HG03469 (cell line): ENCODE data around the gene TGFBR3L.

ENCODE experiments used
- ATAC-seq: cut with Tn5 transposase; IDR thresholded peaks from one replicate; pipeline ENCODE4 v1.9.1; 2021; ENCODE audit warnings: mild to moderate bottlenecking, moderate library complexity, moderate number of reproducible peaks; ENCODE audit not compliant: unreplicated experiment

The TGFBR3L gene

DNA sequence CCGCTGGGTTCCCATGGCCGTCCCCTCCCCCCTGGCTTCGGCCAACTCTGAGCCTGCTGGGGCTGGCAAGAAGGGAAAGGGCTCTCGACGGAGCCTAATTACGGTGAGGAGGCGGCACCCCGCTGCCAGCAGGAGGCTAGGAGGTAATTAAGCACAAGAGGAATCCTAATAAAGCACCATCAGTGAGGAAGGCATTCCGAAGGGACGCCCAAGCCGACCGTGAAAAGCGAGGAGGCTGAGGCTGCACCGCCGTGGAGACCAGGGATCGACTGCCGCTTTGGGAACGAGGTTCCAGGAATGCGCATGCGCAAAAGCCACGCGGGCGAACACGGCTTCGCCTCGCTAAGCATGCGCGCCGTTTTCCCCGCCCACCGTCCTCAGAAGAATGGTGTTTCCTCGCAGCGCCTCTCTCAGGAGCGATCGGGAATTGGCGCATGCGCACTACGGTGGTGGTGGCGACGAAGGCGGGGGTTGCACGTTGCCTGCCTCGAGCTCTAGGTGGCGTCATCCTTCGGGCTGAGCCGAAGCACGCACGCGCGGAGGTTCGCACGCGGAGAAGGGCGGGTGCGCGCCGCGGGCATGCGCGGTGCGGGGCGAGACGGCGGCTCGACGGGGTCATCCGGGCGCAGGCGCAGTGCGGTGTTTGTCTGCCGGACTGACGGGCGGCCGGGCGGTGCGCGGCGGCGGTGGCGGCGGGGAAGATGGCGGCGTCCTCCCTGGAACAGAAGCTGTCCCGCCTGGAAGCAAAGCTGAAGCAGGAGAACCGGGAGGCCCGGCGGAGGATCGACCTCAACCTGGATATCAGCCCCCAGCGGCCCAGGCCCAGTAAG is 11.2 kb upstream of the TGFBR3L start, which contains the start of gene MAP2K7:
Gene MAP2K7 (plus strand): TSS at position 634 of the 830 bp plus-strand sequence. CDS start 68 bp downstream, at position 702.
- ATAC-seq, result peak; percentile 76

GRCh38 chr19:7904074-7905020 is 10.3 kb upstream of the TGFBR3L start:
- peak; percentile 9 for ATAC-seq

DNA sequence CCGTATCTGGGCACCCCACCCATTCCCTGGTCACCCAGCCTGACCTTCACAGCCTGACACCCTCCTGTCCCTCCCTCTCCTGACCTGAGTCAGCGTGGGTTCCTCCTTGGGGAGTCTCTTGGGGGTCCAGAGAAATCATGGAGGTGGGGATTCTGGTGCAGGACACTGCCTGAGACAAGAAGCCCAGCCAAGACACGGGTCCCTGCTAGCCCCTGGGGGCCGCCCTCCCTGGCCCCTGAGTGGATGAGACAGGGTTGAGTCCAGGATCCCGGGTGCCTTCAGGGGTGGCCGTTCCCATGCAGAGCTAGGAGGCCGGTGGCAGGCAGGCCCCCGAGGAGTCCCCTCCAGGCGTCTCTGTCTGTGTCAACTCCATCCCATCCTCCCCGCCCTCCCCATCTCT is 9.4 kb upstream of the TGFBR3L start:
- no peak for ATAC-seq

- ATAC-seq, result no peak
These were observed 8.8 kb upstream of the TGFBR3L start for GRCh38 chr19:7905859-7906258.

GRCh38 chr19:7907122-7907521 is 7.5 kb upstream of the TGFBR3L start:
- no peak for ATAC-seq

GRCh38 chr19:7907544-7907943 is 7.1 kb upstream of the TGFBR3L start:
- ATAC-seq, result no peak

- ATAC-seq, result no peak
These were observed 6.4 kb upstream of the TGFBR3L start for GRCh38 chr19:7908078-7908699.

DNA sequence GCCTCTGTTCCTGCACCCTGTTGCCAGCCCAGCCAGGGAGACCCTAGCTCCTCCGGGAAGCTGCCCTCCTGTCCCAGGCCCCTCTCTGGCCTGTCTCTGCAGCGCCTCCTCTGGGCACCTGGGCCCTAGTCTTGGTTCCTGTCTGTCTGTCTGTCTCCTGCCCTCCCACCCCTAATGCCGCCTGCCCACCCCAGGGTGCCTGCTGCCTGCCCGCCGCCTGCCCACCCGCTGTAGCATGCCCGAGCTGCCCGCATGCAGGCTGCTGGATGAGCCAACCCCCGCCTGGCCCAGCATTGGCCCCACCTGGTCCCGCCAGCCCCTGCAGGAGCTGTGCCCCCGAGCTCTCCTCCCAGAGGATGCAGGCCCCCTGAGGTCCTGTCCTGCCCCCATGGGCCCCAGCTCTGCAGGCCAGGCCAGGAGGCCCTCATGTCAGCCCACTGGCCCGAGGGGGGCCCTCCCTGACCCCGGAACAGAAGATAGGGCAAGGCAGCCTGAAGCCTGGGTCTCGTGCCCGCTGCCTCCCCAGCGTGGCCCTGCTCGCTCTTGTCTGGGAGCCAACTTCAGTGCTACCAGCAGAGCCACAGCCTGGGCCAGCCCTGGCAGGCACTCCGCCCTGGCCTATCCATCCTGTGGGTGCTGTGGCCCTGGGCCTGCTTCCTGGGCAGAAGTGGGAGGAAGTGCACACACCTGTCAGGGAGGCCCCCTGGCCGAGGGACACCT is 5.7 kb upstream of the TGFBR3L start:
- ATAC-seq, result no peak

DNA sequence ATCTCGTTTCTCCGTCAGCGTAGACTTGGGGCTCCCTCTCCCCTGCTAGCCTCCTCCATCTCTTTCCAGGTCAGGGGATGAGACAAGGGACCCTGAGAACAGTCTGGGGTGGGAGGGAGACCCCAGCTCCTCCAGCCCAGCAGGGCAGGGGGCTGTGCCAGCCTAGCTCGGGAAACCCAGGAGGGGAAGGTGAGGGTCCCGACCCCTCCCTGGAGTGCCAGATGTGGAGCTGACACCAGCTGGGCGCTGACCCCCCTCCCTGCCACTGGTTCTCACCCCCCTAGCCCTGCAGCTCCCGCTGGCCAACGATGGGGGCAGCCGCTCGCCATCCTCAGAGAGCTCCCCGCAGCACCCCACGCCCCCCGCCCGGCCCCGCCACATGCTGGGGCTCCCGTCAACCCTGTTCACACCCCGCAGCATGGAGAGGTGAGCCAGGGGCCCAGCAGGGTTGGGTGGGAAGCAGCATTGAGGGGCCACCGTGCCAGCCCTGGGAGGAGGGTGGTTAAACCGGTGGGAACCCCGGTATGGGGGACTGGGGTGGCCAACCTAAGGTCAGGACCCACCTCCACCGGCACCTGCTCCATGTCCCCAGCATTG is 5.1 kb upstream of the TGFBR3L start:
- ATAC-seq, result no peak

- no peak for ATAC-seq
These were observed 4.1 kb upstream of the TGFBR3L start for GRCh38 chr19:7910321-7911161.

DNA sequence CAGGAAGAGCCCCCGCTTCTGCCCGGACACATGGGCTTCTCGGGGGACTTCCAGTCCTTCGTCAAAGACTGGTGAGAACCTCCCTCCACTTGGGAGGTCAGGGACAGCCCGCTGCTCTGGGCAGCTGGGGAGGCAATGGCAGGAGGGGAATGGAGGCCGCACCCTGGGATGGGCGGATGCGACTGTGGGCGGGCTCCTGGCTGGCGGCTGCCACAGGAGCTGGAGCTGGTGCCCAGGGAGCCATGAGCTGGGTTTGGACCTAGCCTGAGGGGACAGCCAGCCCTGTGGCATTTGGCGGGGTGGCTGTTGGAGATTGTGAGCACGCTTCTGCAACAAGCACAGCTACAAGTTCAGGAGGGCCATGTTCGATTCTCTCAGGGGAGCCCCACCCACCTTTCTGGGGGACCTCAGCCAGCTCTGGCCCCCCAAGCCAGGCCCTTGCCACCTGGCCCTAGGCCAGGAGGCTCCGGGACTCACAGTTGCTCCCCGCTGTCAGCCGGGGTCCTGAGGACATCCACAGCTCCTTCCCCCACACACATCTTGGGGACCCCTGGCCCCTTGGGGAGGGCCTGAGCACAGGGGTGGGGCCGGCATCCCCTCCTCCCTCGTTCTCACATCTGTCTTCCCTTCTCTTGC is 3.0 kb upstream of the TGFBR3L start:
- ATAC-seq, result no peak

DNA sequence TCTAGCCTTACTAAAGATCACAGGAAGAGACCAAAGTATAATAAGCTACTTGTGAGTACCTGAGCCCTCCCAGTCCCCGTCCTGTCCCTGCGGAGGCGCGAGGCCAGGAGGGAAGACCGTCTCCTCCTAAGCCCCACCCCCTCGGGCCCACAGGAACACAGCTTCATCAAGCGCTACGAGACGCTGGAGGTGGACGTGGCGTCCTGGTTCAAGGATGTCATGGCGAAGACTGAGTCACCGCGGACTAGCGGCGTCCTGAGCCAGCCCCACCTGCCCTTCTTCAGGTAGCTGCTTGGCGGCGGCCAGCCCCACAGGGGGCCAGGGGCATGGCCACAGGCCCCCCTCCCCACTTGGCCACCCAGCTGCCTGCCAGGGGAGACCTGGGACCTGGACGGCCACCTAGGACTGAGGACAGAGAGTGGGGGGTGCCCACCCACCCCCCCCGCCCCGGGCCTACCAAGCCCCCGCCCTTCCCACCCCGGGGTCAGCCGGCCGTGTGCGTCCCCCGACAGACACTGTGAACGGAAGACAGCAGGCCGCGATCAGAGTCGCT is 2.4 kb upstream of the TGFBR3L start:
- no peak for ATAC-seq

DNA sequence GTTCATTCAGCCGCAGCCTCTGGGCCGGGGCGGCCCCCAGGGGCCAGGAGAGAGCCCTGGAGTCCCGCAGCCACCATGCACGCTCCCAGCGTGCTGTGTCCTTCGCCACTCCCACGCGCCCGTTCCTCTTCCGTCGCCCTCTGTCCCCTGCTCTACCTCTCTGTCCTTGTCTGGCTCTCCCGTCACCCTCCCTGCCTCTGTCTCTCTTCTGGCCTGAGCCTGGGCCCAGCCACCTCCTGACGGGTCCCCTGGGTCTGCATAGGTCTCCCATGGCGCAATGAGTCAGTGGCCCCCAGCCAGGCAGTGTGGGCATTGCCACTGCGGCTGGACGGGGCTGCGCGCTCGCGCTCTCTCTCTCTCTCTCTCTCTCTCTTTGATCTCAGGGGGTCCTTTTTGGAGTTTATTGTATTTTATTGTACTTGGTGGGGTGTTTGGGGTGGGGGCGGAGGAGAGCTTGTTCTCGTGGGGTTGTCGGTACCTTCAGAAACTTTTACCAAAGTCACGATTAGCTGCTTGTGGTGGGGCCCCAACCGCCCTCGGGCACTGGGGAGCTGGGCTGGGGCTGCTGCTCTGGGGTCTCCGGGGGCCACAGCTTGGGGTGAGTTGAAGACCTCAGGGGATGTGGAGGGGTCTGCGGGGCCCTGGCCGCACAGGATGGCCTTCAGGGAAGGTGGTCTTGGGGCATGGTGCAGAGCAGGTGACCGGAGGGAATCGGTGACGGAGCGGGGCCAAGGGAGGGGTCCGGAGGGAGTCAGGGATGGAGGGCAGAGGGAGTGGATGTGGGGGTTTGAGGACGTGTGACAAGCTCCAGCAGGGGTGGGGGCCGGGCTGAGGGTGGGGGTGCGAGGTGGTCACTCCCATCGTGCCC is 1.7 kb upstream of the TGFBR3L start:
- ATAC-seq, result no peak

DNA sequence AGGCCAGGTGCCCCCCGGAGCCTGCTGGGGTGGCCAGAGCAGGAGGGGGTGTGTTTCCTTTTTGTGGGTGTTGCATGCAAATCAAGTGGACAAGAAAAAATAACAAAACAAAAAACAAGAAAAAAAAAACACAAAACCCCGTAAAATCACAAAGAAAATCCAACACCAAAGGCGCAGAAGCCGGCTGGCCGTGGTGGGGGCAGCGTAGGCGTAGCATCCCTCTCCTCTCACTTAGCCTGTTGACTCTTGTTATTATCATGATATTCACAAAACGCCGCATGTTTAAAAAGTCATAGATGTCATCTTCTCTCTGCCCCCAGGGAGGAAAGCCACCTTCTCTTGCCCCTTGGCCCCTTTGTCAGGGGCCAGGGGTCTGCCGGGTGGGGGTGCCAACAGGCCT is 978 bp upstream of the TGFBR3L start:
- no peak for ATAC-seq

DNA sequence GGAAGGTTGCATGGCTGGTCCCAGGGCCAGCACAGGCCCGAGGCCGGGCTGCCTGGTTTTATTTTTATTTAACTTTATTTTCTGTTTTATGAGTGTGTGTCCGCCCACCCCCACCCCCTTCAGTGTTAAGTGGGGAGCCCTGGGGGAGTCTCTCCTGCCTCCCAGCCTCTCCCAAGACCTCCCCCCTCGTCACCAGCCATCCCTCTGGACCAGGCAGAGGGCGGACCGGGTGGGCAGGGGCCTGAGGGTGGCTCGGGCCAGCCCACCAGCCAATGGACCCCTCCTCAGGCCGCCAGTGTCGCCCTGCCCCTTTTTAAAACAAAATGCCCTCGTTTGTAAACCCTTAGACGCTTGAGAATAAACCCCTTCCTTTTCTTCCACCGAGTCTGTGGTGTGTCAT is 531 bp upstream of the TGFBR3L start:
- ATAC-seq, result no peak

- no peak for ATAC-seq
These were observed 846 bp downstream of the TGFBR3L start for GRCh38 chr19:7915250-7916102.
